NCI-H345 treated with DMSO at 0.1 percent for 48 hours (cell line): ENCODE measurements around the gene GPAM.

Experiments used
- DNase-seq: peaks from one replicate; lab custom pipeline; 2025; ENCODE audit not compliant: unreplicated experiment; lab: John Stamatoyannopoulos, UW

Gene GPAM

DNA sequence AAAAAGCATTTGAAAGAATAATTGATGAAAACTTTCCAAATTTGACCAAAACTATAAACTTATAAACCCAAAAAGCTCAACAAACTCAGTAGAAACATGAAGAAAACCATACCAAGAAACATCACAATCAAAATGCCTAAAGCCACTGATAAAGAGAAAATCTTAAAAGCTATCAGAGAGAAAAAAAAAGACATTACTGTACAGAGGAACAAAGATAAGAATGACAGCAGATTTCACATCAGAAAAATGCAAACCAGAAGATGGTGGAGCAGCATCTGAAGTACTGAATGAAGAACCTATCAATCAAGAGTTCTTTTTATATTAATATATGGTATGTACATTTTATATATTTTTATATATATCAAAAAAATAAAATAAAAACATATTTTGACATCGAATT, 2.4 kb upstream of the GPAM start:
- DNase-seq = no peak

GRCh38 chr10:112184379-112184778, 814 bp upstream of the GPAM start:
- no peak for DNase-seq

- DNase-seq = no peak
Measured at GRCh38 chr10:112184052-112184371, 447 bp upstream of the GPAM start.

DNA sequence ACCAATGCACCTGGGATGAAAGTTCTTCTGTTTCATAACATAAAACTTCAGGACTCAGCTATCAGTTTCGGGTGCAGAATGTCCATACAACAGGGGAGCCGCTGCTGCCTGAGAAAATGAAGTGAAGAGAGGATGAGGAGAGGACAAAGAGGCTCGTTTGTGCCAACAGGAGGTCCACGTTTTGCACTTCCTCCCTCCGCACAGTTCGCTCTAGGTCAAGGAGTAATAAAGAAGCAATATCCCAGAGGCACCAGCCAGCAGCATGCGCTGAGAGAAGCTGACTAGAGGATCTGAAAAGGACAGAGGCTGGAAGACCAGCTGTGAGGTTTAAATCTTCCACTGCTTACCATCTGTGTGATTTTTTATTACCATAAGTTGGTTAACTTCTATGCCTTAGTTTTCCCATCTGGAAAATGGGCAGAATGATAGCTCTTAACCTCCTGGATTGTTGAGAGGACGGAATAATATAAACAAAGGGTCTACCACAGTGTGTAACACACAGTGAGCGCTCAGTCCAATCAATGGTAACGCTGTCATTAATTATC, 709 bp downstream of the GPAM start:
- DNase-seq = no peak

GRCh38 chr10:112177247-112177646, 6.3 kb downstream of the GPAM start:
- DNase-seq = no peak

DNA sequence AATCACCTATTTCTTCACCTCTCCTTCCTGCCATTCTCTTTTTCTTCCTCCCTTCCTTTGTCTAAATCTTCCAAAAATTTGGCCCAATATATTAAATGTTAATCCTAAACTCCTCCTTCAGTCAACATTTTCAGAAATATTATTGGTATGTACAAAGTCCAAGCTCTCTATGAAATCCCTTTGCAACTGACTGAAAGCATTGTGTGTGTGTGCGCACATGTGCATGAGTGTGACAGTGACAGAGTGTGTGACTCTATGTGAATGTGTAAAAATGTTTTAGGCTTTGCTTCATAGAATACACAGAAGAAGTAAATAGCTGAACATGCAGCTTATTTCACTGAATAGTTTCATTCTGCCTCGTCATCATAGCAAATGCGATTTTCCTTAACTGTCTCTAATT, 7.0 kb downstream of the GPAM start:
- DNase-seq = no peak

DNA sequence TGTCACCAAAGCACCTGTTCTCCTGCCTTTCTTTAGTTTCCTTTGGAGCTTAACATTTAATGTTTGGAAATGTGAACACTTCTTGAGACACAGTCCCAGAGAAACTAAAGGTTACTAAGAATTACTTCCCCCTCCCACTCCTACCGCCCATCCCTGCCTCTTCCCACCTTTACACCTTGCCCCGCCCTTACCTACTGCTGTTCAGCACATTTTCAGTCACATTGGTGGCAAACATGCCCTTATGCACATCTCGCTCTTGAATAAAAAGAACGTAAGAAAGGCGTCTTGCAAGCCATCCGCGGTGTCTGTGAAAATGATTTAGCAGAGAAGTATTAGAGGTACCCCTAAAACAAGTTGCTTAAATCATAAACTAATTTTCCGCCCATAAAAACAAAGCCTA, 8.2 kb downstream of the GPAM start:
- no peak for DNase-seq

DNA sequence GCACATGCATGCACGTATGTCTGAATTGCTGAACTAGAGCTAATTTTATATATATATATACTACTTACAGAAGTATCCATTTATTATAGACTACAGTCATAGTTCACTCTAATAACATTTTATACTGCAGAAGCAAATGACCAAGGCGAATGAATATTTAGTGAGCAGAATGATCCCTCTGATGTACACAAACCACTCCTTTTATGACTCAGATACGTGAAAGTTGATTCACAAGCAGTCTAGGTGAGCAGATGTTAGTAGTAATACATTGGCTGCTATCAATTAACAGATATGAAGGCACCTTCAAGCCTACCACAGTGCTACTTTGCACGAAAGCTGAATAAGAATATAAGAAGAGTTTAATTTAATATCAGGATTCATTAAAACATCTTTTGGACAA, 10.4 kb downstream of the GPAM start:
- no peak for DNase-seq

- DNase-seq = no peak
Measured at GRCh38 chr10:112168733-112169132, 14.8 kb downstream of the GPAM start.

GRCh38 chr10:112166800-112167199, 16.8 kb downstream of the GPAM start:
- no peak for DNase-seq

- DNase-seq = no peak
Measured at GRCh38 chr10:112161757-112162518, 21.6 kb downstream of the GPAM start.

- no peak for DNase-seq
Measured at GRCh38 chr10:112160834-112161233, 22.7 kb downstream of the GPAM start.

DNA sequence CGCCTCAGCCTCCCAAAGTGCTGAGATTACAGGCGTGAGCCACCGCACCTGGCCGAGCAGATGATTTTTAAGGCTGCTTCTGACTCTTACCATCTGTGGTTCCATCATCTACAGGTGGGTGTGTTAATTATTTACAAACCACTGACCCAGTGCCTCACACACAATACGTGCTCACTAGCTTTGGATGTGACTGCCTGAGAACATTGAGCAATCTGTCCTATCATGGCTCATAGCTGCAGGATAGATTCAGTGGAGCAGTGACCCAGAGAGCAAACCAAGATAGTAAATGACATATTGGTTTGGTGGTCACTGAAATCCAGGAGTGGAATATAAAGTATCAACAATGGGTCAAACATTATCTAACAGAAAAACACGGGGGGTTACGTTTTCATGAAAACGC, 24.1 kb downstream of the GPAM start:
- no peak for DNase-seq

- DNase-seq = no peak
Measured at GRCh38 chr10:112151524-112152039, 32.0 kb downstream of the GPAM start.

GRCh38 chr10:112148331-112148730, 35.2 kb downstream of the GPAM start:
- DNase-seq = no peak

- DNase-seq = no peak
Measured at GRCh38 chr10:112146799-112147198, 36.8 kb downstream of the GPAM start.

- no peak for DNase-seq
Measured at GRCh38 chr10:112145263-112145662, 38.3 kb downstream of the GPAM start.

DNA sequence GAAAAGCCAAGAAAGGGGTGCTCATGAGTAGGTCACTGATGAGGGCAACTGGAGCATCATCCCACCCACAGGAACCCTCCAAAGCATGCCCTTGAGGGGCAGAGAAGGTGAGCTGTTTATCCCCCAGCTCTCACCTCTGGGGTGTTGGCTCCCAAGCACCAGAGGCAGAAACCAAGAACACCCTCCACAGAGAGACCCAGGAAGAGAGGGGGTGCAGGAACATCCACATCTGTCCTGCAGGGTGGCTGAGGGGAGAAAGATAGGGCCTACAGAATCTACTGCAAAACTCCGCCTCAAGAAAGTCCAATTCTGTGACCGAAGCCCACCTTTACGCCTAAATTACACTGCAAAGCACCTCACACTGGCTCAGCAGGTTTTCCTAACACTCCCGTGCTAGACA, 40.1 kb downstream of the GPAM start:
- no peak for DNase-seq

DNA sequence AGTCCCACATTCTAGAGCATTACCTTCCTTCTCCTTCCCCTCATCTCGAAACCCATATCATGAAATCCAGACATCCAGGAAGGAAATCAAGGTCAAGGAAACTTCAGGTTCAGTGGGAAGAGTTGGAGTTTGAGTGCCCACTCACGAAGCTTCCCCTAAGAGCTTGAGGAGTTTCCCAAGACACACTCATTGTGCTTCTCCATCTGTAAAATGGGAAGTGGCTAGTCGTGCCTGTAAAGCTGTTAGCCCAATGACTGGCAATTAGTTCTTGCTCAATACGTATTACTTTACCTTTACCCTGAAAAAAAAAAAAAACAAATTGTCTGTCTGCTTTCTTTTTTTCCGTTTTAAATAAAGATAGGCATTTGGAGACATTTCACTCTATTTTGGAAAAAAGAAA, 42.3 kb downstream of the GPAM start:
- no peak for DNase-seq

DNA sequence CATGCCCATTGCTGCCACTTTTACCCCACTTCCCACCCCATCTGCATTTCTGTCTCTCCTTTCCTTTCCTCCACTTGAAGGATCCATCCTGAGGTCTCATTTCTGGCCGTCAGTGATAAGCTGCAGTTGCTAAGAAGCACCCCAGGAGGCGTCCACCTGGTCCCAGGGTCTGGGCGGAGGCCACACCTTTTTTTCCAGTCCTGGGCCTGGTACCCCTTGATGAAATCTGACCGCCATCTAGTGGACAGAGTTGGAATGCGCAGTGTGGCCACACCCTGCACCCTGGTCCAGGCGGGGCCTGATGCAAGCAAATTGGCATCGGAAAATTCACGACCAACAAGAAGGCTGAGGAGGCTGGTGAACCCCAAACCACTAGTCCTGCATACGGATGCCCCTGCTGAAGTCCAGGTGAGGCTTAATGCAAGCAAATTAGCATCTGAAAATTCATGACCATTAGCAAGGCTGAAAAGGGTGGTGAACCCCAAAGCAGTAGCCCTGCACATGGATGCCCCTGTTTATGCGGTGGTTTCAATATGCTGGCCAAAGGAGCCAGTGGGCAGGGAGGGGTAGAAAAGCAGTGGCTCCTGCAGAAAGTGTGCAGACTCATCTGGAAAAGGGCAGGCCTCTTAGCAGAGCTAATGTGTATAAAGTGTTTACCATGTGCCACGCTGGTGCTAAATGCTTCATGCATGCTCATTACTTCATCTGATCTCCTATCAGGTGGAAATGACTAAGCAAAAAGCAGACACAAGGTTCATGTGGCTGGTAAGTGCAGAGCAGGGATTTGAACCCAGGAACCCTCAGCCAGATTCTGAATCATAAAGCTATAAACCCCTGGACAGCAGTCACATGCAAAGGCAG, 43.2 kb downstream of the GPAM start:
- DNase-seq = peak; percentile 49

DNA sequence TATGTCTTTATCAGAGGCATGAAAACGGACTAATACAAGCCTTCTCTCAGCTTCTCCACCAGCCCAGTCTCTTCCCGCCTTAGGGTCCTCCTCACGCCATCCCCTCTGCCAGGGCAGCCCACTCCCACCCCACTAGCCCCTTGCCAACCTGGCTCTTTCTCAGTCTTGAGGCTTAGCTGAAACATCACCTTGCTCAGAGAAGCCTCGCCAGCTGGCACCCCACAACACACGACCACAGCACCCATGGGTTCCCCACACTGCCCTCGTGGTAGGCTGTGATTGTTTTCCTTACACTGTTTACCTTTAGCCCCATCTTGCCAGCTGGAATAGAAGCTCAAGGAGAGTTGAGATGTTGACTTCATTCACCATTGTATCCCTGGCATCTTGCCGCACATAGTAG, 44.4 kb downstream of the GPAM start:
- no peak for DNase-seq
